HL-60 (cell line): Measurements from ENCODE around the gene TANGO2.

Experiments
- DNase-seq, 2 experiments: peaks; one replicate each; pipeline ENCODE4 v3.0.0-alpha.2; 2010 to 2020; ENCODE audit warnings: low read depth in 1 of 2, low spot score in 1 of 2
- H3K27ac ChIP-seq: fragments of 250-450 bp; sonication (Bioruptor Pico); replicated peaks from 2 replicates; pipeline ENCODE4 v1.5.1; 2020; ENCODE audit warnings: mild to moderate bottlenecking, moderate library complexity
- H3K27me3 ChIP-seq: fragments of 250-450 bp; sonication (Bioruptor Pico); 2 replicates; pipeline ENCODE4 v1.5.1; 2021; ENCODE audit warnings: mild to moderate bottlenecking, moderate library complexity; ENCODE audit not compliant: insufficient read depth, poor library complexity, severe bottlenecking
- H3K4me3 ChIP-seq: replicated peaks from 2 replicates; pipeline ENCODE4 v1.5.1; 2011; ENCODE audit warnings: mild to moderate bottlenecking, control low read depth, low read length; ENCODE audit not compliant: insufficient read depth
- CTCF ChIP-seq: IDR thresholded peaks from one replicate; pipeline ENCODE4 v1.5.1; 2011; ENCODE audit warnings: low read length, control low read depth, inconsistent platforms; ENCODE audit not compliant: insufficient read depth
- GABPA ChIP-seq: IDR thresholded peaks from 2 replicates; pipeline ENCODE4 v1.6.1; 2012; ENCODE audit warnings: low read depth
- POLR2AphosphoS5 ChIP-seq: IDR thresholded peaks from 2 replicates; pipeline ENCODE4 v1.6.1; 2012; ENCODE audit warnings: low read depth
- SPI1 ChIP-seq: IDR thresholded peaks from 2 replicates; pipeline ENCODE4 v1.6.1; 2012; ENCODE audit warnings: low read depth, mild to moderate bottlenecking, borderline replicate concordance
- TF ChIP-seq, protein P1 (sequence below): IDR thresholded peaks from 2 replicates; pipeline ENCODE4 v1.6.1; 2012; ENCODE audit warnings: low read depth; ENCODE audit not compliant: insufficient replicate concordance

Gene TANGO2

GRCh38 chr22:20035375-20036083 lies 14.6 kb downstream of the TANGO2 start:
- no peak for DNase-seq
- Histone ChIP-seq H3K4me3 (no peak overlapping the region), H3K27me3 (no peaks in the 10 kb centered on the region), H3K27ac (no peak overlapping the region)
- TF ChIP-seq, protein P1, sequence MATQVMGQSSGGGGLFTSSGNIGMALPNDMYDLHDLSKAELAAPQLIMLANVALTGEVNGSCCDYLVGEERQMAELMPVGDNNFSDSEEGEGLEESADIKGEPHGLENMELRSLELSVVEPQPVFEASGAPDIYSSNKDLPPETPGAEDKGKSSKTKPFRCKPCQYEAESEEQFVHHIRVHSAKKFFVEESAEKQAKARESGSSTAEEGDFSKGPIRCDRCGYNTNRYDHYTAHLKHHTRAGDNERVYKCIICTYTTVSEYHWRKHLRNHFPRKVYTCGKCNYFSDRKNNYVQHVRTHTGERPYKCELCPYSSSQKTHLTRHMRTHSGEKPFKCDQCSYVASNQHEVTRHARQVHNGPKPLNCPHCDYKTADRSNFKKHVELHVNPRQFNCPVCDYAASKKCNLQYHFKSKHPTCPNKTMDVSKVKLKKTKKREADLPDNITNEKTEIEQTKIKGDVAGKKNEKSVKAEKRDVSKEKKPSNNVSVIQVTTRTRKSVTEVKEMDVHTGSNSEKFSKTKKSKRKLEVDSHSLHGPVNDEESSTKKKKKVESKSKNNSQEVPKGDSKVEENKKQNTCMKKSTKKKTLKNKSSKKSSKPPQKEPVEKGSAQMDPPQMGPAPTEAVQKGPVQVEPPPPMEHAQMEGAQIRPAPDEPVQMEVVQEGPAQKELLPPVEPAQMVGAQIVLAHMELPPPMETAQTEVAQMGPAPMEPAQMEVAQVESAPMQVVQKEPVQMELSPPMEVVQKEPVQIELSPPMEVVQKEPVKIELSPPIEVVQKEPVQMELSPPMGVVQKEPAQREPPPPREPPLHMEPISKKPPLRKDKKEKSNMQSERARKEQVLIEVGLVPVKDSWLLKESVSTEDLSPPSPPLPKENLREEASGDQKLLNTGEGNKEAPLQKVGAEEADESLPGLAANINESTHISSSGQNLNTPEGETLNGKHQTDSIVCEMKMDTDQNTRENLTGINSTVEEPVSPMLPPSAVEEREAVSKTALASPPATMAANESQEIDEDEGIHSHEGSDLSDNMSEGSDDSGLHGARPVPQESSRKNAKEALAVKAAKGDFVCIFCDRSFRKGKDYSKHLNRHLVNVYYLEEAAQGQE: no peak
- TF ChIP-seq SPI1: no peak
- no peak for TF ChIP-seq CTCF
- no peak for TF ChIP-seq POLR2AphosphoS5
- TF ChIP-seq GABPA: no peak

GRCh38 chr22:20036084-20036482 lies 15.2 kb downstream of the TANGO2 start:
- TF ChIP-seq GABPA (no peak), CTCF (no peak), SPI1 (no peak), POLR2AphosphoS5 (no peak)
- TF ChIP-seq, protein P1: no peak
- Histone ChIP-seq H3K27me3 (no peaks in the 10 kb centered on the region), H3K27ac (no peak overlapping the region), H3K4me3 (no peak overlapping the region)
- no peak for DNase-seq

- DNase-seq: no peak
- no peak overlapping the region for H3K27ac ChIP-seq
- TF ChIP-seq CTCF: no peak
- no peak for TF ChIP-seq POLR2AphosphoS5
- TF ChIP-seq, protein P1: no peak
- TF ChIP-seq GABPA: no peak
- no peak for TF ChIP-seq SPI1
- no peaks in the 10 kb centered on the region for H3K27me3 ChIP-seq
- no peak overlapping the region for H3K4me3 ChIP-seq
These were observed 15.9 kb downstream of the TANGO2 start for GRCh38 chr22:20036535-20037392.
